Vagina (tissue), 2 donors: ENCODE results near the gene DNM3.

Experiments used
- POLR2A ChIP-seq, 2 donors: fragments of 450-650 bp; IDR thresholded peaks; one replicate each; pipeline ENCODE4 v1.6.1; 2017; ENCODE audit warnings: antibody characterized with exemption in 2 of 2, mild to moderate bottlenecking in 2 of 2, moderate library complexity in 2 of 2
- POLR2AphosphoS5 ChIP-seq, 2 donors: sonication (generic); formaldehyde crosslinking; IDR thresholded peaks; one replicate each; pipeline ENCODE4 v1.9.0; 2017; ENCODE audit warnings: antibody characterized with exemption in 2 of 2, mild to moderate bottlenecking in 2 of 2, low read depth in 1 of 2; ENCODE audit not compliant: insufficient read depth in 1 of 2
- TF ChIP-seq, protein P1 (sequence below), 3 experiments: fragments of 450-650 bp in 2 of 3; fragments of 200-600 bp in 1 of 3; sonication (generic) in 1 of 3; IDR thresholded peaks; one replicate each; pipeline ENCODE4 v1.5.1; 2017 to 2019; ENCODE audit warnings: antibody characterized with exemption in 3 of 3, mild to moderate bottlenecking in 2 of 3, moderate library complexity in 2 of 3

DNA sequence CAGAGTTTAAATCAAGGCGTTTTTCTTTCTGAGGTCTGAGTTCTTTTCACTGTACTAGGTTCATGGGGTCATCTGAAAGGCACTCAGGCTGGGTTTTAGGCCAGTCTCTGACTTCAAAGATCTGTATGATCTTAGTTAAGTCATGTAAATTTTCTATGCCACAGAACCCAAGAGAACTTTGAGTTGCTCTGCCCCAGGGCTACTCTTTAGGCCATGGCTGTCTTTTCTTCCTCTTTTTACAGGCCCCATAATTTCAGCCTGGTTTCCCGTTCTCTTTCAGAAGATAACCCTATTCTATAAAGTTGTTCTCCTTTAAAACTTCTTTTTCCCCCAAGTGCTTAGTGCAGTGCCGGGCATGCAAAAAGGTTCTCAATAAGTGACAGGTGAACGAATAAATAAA is 33.7 kb upstream of the DNM3 start:
- TF ChIP-seq, protein P1, sequence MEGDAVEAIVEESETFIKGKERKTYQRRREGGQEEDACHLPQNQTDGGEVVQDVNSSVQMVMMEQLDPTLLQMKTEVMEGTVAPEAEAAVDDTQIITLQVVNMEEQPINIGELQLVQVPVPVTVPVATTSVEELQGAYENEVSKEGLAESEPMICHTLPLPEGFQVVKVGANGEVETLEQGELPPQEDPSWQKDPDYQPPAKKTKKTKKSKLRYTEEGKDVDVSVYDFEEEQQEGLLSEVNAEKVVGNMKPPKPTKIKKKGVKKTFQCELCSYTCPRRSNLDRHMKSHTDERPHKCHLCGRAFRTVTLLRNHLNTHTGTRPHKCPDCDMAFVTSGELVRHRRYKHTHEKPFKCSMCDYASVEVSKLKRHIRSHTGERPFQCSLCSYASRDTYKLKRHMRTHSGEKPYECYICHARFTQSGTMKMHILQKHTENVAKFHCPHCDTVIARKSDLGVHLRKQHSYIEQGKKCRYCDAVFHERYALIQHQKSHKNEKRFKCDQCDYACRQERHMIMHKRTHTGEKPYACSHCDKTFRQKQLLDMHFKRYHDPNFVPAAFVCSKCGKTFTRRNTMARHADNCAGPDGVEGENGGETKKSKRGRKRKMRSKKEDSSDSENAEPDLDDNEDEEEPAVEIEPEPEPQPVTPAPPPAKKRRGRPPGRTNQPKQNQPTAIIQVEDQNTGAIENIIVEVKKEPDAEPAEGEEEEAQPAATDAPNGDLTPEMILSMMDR (IDR thresholded peaks at IDR 0.05), result no peak
- TF ChIP-seq POLR2A (IDR thresholded peaks at IDR 0.05) (no peak), POLR2AphosphoS5 (IDR thresholded peaks at IDR 0.05; ENCODE audit: insufficient read depth in 1 of 2, low read depth in 1 of 2) (no peak)
